ENCODE results near the gene CMPK2.

Gene CMPK2

DNA sequence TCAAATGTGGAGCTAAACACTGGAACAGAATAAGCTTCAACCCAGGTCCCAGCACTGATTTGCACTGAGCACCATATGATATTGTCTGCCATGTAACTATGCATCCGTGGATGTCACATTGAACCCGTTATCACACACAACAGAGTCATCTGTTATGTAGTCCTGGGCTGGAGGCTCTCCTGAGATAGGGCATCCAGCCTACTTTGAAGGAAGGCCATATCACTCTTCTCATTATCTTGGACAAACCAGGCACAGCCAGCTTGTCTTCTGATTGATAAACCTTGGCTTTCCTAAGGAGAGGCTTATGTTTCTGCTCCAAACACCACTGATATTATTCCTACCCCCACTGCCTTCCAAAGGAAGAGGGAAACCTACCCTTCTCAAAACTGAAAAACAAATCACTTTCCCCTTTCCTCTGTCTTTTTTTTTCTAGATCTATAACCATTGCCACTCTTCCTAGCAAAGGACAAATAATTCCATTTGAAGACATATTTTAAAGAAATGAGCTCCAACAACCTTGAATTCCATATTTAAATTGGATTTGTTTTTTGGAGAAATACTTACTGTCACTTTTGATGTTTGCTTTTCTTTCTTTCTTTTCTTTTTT lies 28.3 kb upstream of the CMPK2 start:
- Histone ChIP-seq H3K27ac (no peak overlapping the region), H3K9me3 (ENCODE audit: severe bottlenecking) (no peaks in the 10 kb centered on the region), H3K27me3 (ENCODE audit: insufficient read depth, low read depth, severe bottlenecking) (no peaks in the 10 kb centered on the region), H3K36me3 (no peaks in the 10 kb centered on the region), H3K4me3 (ENCODE audit: low read depth, low read length) (no peak overlapping the region)
- no peak for DNase-seq
- TF ChIP-seq CTCF (IDR thresholded peaks at IDR 0.05; ENCODE audit: low read depth, low read length): no peak

DNA sequence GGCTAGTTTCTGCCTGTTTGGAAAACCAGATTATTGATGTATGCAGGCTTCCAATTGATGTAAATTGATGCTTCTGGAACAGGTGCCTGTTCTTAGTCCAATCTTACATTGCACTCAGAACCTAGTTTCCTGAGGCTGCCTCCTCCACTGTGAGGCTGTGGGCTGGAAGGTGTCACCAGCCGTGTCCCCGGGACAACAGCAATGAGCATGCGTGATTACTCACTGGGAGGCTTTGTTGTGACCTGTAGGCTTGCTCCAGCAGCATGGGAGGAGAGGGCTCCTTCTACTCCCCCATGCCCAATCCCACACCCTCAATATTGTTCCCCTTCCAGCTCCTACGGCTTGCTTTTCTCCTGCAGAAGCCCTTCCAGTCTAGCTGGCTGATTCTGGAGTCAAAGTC lies 23.0 kb upstream of the CMPK2 start:
- Histone ChIP-seq H3K9me3 (ENCODE audit: severe bottlenecking) (no peaks in the 10 kb centered on the region), H3K27me3 (ENCODE audit: insufficient read depth, low read depth, severe bottlenecking) (no peaks in the 10 kb centered on the region), H3K27ac (no peak overlapping the region), H3K4me3 (ENCODE audit: low read depth, low read length) (no peak overlapping the region), H3K36me3 (no peaks in the 10 kb centered on the region)
- no peak for TF ChIP-seq CTCF (IDR thresholded peaks at IDR 0.05; ENCODE audit: low read depth, low read length)
- no peak for DNase-seq

DNA sequence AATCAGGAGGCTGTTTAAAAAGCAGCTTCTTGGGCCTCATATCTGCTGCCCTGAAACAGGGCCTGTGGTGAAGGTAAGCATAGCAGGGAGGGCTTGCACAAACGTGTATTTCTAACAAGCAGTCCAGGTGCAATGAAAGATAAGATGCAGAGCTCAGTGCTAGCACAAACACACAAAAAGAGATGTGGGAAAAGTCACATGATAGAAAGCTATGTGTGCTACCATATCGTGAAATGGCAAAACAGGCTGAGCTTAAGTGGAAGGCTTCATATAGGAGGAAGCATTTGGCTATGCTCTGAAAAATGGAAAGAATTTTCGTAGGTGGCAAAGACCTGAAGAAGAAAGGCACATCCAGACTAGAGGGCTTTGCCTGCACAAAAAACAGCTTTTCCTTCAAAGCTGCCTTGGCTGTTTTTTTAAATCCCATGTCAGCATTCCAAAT lies 22.1 kb upstream of the CMPK2 start:
- H3K4me3 ChIP-seq (ENCODE audit: low read depth, low read length): no peak overlapping the region
- no peaks in the 10 kb centered on the region for H3K36me3 ChIP-seq
- no peaks in the 10 kb centered on the region for H3K27me3 ChIP-seq (ENCODE audit: insufficient read depth, low read depth, severe bottlenecking)
- TF ChIP-seq CTCF (IDR thresholded peaks at IDR 0.05; ENCODE audit: low read depth, low read length): no peak
- DNase-seq: no peak
- no peak overlapping the region for H3K27ac ChIP-seq
- no peaks in the 10 kb centered on the region for H3K9me3 ChIP-seq (ENCODE audit: severe bottlenecking)

DNA sequence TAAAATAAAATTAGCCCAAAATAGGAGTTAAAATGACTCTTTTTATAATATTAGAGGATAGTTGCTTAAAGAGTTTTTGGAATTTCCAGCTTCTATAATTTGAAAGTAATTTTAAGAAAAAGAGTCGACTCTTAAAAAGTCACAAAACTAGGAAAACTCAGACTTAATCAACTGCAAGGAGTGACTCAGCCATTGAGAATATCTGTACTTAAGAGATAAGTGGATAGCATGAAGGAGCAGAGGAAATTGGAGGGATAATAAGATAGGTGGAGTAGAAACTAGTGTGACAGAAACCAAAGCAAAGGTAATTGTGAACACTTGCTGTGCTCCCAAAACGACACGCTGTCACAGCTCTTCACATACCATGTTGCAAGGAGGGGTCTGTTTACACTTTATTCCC lies 20.3 kb upstream of the CMPK2 start:
- no peaks in the 10 kb centered on the region for H3K9me3 ChIP-seq (ENCODE audit: severe bottlenecking)
- H3K27ac ChIP-seq: no peak overlapping the region
- DNase-seq: no peak
- no peaks in the 10 kb centered on the region for H3K36me3 ChIP-seq
- H3K27me3 ChIP-seq (ENCODE audit: insufficient read depth, low read depth, severe bottlenecking): peaks cover 2% of the 10 kb centered on the region
- TF ChIP-seq CTCF (IDR thresholded peaks at IDR 0.05; ENCODE audit: low read depth, low read length): no peak
- no peak overlapping the region for H3K4me3 ChIP-seq (ENCODE audit: low read depth, low read length)

GRCh38 chr2:6885551-6885950 lies 19.8 kb upstream of the CMPK2 start:
- no peak overlapping the region for H3K4me3 ChIP-seq (ENCODE audit: low read depth, low read length)
- H3K9me3 ChIP-seq (ENCODE audit: severe bottlenecking): no peaks in the 10 kb centered on the region
- peaks cover 2% of the 10 kb centered on the region for H3K27me3 ChIP-seq (ENCODE audit: insufficient read depth, low read depth, severe bottlenecking)
- no peak for TF ChIP-seq CTCF (IDR thresholded peaks at IDR 0.05; ENCODE audit: low read depth, low read length)
- no peak for DNase-seq
- no peaks in the 10 kb centered on the region for H3K36me3 ChIP-seq
- no peak overlapping the region for H3K27ac ChIP-seq

All from WERI-Rb-1 (cell line).